ENCODE results near the gene NUPR1. TPM values are rescaled to one million over a fixed set of nuclear protein-coding genes. Genes with fewer than 3 reads are reported as not detected.

The NUPR1 gene, protein sequence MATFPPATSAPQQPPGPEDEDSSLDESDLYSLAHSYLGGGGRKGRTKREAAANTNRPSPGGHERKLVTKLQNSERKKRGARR
- 1 to 10 TPM in 1 of 2 donors, under 1 TPM in 1; 1.00 to 2.8 TPM for total RNA-seq

GRCh38 chr16:28538733-28539596, at the start of gene NUPR1:
Gene NUPR1 (minus strand): TSS chr16:28538974. CDS start chr16:28538907, 67 bp downstream.

GRCh38 chr16:28553776-28554633, 15.2 kb upstream of the NUPR1 start, which contains the start of gene SGF29:
Gene SGF29 (plus strand): TSS chr16:28553920. CDS start chr16:28581070, 27,150 bp downstream.

DNA sequence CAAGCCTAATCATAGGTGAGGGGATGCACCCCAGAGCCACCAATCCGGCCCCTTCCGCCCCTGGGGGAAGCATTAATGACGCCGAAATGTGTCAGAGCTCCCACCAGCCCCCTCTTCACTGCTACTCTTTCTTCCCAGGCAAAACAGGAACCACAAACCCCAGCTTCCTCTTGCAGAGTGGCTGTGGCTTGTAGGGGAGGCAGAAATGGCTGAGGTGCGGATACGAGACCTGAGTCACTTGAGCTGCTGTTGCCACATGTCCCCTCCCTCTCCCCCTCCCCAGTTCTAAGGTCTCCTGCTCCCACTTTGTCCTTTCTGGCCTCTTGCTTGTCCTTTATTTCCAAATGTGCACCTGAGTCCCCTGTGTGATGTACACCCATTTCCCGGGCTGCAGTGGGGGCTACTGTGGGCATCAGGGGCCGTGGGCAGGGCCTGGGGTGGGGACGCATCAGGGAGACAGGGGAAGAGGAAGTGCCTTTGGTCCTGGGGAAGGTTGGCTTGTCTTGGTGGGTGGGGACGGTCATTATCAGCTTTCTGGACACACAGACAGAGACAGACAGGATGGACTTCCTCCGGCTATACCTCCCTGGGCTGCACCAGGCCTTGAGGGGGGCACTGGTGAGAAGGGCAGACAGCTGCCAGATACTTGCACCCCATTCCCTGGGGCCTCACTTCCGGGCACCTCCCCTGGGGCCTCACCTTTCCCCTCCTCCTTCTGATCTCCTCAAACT, 44.5 kb downstream of the NUPR1 start, which contains the start of gene APOBR:
TSS of gene APOBR (plus strand) at position 523 of the 731 bp plus-strand sequence. CDS start at position 562, 39 bp downstream.

DNA sequence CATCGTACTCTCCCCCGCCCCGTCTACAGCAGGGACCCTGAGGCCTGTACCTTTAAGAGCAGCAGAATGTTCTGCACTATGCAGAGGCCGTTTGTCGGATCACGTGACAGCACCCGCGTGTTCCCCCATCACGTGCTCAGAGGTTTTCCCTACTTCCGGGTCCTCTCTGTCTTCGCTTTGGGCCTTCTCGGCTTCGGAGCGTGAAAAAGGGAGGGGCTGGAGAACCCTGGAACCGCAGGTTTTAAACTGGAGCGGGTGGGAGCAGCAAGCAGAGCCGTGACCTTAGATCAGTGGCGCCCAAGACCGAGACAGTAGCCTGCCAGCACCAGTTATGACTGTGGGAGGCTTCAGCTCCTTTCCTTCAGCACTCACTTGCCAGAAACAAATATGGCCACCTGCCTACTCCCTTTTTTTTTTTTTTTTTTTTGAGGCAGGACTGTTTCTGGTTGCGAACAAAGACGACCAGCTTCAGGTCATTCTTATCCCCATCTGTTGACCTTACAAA, 46.8 kb downstream of the NUPR1 start, which contains the start of gene CLN3:
TSS of gene CLN3 (minus strand) at position 105 of the 505 bp plus-strand sequence. CDS start 315 bp downstream, outside the sequence.

Other genes with a start within 250 kb of the NUPR1 start
- gene SBK1, start 246.4 kb downstream of the NUPR1 start, total RNA-seq, result under 1 TPM in 1 of 2 donors, not detected in 1; under 0.01 TPM
- not detected for gene NPIPB6, start 175.5 kb downstream of the NUPR1 start, total RNA-seq
- gene EIF3CL, start 135.1 kb downstream of the NUPR1 start, total RNA-seq, result 10 to 100 TPM; 67.6 to 69.5 TPM
- gene NPIPB7, start 66.6 kb downstream of the NUPR1 start, total RNA-seq, result not detected
- 10 to 100 TPM; 24.3 to 28.6 TPM for gene CLN3, start 46.9 kb downstream of the NUPR1 start, total RNA-seq
- gene APOBR, start 44.3 kb downstream of the NUPR1 start, total RNA-seq, result not detected
- not detected for gene IL27, start 32.1 kb downstream of the NUPR1 start, total RNA-seq
- gene SGF29, start 14.9 kb upstream of the NUPR1 start, total RNA-seq, result 1 to 10 TPM; 8.3 to 9.6 TPM
- not detected for gene SULT1A2, start 58.1 kb upstream of the NUPR1 start, total RNA-seq
- under 1 TPM in 1 of 2 donors, not detected in 1; under 0.01 TPM for gene SULT1A1, start 71.1 kb upstream of the NUPR1 start, total RNA-seq
- gene NPIPB8, start 99.1 kb upstream of the NUPR1 start, total RNA-seq, result under 1 TPM in 1 of 2 donors, not detected in 1; under 0.01 TPM
- gene EIF3C, start 172.5 kb upstream of the NUPR1 start, total RNA-seq, result 10 to 100 TPM; 31.7 to 61.6 TPM
- gene NPIPB9, start 212.8 kb upstream of the NUPR1 start, total RNA-seq, result 1 to 10 TPM; 5.2 to 5.7 TPM